CD4-positive, alpha-beta T cell treated with Interleukin-15 for 1 hour (primary cell): ENCODE data around the gene MYO18A.
A peak's percentile ranks its signal among the peaks of the same experiment; 100 is the strongest.

Experiments
- DNase-seq: peaks from one replicate; pipeline ENCODE4 v3.0.0-alpha.2; 2020

Gene MYO18A

GRCh38 chr17:29123111-29123510 is 57.1 kb downstream of the MYO18A start:
- no peak for DNase-seq

GRCh38 chr17:29121442-29121841 is 58.8 kb downstream of the MYO18A start:
- DNase-seq = no peak

GRCh38 chr17:29120433-29120832 is 59.8 kb downstream of the MYO18A start:
- DNase-seq = no peak

- DNase-seq = no peak
Measured at GRCh38 chr17:29119265-29119664, 60.9 kb downstream of the MYO18A start.

- DNase-seq = peak; percentile 72
Measured at GRCh38 chr17:29116804-29117753, 63.1 kb downstream of the MYO18A start.

- peak; percentile 47 for DNase-seq
Measured at GRCh38 chr17:29115961-29116803, 64.0 kb downstream of the MYO18A start.

GRCh38 chr17:29115435-29115834 is 64.8 kb downstream of the MYO18A start:
- DNase-seq = no peak

GRCh38 chr17:29114141-29114540 is 66.1 kb downstream of the MYO18A start:
- DNase-seq = no peak

GRCh38 chr17:29113334-29113733 is 66.9 kb downstream of the MYO18A start:
- DNase-seq = no peak

GRCh38 chr17:29112771-29113295 is 67.4 kb downstream of the MYO18A start:
- DNase-seq = no peak

- DNase-seq = peak; percentile 51
Measured at GRCh38 chr17:29111816-29112499, 68.2 kb downstream of the MYO18A start.

GRCh38 chr17:29110372-29110757 is 69.8 kb downstream of the MYO18A start:
- no peak for DNase-seq

- DNase-seq = no peak
Measured at GRCh38 chr17:29109477-29110371, 70.5 kb downstream of the MYO18A start.

- no peak for DNase-seq
Measured at GRCh38 chr17:29108823-29109476, 71.2 kb downstream of the MYO18A start.

- DNase-seq = no peak
Measured at GRCh38 chr17:29107933-29108822, 72.0 kb downstream of the MYO18A start.

GRCh38 chr17:29107084-29107483 is 73.1 kb downstream of the MYO18A start:
- no peak for DNase-seq

- DNase-seq = no peak
Measured at GRCh38 chr17:29103341-29103740, 76.9 kb downstream of the MYO18A start.

- DNase-seq = no peak
Measured at GRCh38 chr17:29102741-29103181, 77.4 kb downstream of the MYO18A start.

GRCh38 chr17:29102046-29102445 is 78.2 kb downstream of the MYO18A start:
- no peak for DNase-seq

- DNase-seq = no peak
Measured at GRCh38 chr17:29100296-29100695, 79.9 kb downstream of the MYO18A start.
